ENCODE results near the gene DYNC1H1. TPM values are rescaled to one million over a fixed set of nuclear protein-coding genes. Genes with fewer than 3 reads are reported as not detected.

Gene DYNC1H1
- total RNA-seq, 4 donors from 2014 or later: 261 to 376 (median 317) TPM

- Histone ChIP-seq H3K36me3 (no peaks in the 10 kb centered on the region), H3K27ac (no peak overlapping the region), H3K4me3 (no peak overlapping the region), H3K4me1 (peaks cover 0 to 22% (median 5%) of the 10 kb centered on the region in 3 donors), H3K27me3 (no peaks in the 10 kb centered on the region), H3K9me3 (no peaks in the 10 kb centered on the region)
- intact Hi-C loops (cut with DNase I): loop anchor here (5.0 kb wide), 1 partner anchor 42 kb away; no protein-coding TSS in a partner anchor
- WGBS, 2 donors: 32 to 48% methylated on average over 5 to 6 of the region's 7 CpGs
- no peak for TF ChIP-seq POLR2A (IDR thresholded peaks at IDR 0.05)
- TF ChIP-seq, protein P1, sequence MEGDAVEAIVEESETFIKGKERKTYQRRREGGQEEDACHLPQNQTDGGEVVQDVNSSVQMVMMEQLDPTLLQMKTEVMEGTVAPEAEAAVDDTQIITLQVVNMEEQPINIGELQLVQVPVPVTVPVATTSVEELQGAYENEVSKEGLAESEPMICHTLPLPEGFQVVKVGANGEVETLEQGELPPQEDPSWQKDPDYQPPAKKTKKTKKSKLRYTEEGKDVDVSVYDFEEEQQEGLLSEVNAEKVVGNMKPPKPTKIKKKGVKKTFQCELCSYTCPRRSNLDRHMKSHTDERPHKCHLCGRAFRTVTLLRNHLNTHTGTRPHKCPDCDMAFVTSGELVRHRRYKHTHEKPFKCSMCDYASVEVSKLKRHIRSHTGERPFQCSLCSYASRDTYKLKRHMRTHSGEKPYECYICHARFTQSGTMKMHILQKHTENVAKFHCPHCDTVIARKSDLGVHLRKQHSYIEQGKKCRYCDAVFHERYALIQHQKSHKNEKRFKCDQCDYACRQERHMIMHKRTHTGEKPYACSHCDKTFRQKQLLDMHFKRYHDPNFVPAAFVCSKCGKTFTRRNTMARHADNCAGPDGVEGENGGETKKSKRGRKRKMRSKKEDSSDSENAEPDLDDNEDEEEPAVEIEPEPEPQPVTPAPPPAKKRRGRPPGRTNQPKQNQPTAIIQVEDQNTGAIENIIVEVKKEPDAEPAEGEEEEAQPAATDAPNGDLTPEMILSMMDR (IDR thresholded peaks at IDR 0.05): peak in 1 of 6 experiments; percentile 4
- no peak for DNase-seq
Observed at GRCh38 chr14:102094101-102094500, 129.7 kb downstream of the DYNC1H1 start.

DNA sequence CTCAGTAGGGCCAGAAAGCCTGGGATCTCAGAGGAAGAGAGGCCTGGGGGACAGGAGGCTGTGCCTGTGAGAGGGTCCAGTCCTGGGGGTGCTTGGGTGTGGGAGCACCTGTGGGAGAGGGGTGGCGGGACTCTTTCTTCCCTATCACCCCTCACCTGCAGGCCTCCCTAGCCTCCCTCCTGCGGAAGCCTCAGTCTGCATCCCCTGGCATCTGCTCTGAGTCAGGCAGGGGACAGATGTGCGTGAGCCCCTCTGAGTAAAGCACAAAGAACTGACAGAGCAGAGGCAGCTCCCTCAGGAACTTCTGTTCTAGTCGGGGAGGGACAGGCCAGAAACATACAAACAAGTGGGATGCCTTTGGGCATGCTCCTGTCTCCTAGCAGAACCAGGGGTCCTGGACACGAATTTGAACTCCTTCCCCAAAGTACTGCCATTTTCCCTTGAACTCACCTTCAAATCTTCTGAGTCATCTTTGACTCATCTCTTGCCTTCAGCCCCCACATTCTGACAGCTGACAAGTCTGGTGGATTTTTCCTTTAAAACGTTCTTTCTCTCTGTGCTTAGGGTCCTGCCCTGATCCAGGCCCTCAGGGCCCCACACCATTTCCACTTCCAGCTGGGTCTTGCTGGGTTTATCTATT is 131.0 kb downstream of the DYNC1H1 start:
- H3K27me3 ChIP-seq: no peaks in the 10 kb centered on the region

GRCh38 chr14:102095871-102096568 is 131.6 kb downstream of the DYNC1H1 start:
- Histone ChIP-seq H3K4me1 (peaks cover 0 to 22% (median 5%) of the 10 kb centered on the region in 3 donors), H3K27ac (no peak overlapping the region), H3K27me3 (no peaks in the 10 kb centered on the region), H3K36me3 (no peaks in the 10 kb centered on the region), H3K9me3 (no peaks in the 10 kb centered on the region), H3K4me3 (peak overlapping the region in 1 of 4 donors; percentile 20)
- TF ChIP-seq, protein P1 (IDR thresholded peaks at IDR 0.05): no peak
- no peak for TF ChIP-seq POLR2A (IDR thresholded peaks at IDR 0.05)
- intact Hi-C loops (cut with DNase I): loop anchor here (5.0 kb wide), 1 partner anchor 134 kb away; the partner anchor contains the start of gene DYNC1H1
- DNase-seq: no peak
- 24 to 42% methylated on average over 8 of the region's 8 CpGs for WGBS, 2 donors

More for the DNA sequence above, 131.0 kb downstream of the DYNC1H1 start:
- Histone ChIP-seq H3K4me1 (peaks cover 0 to 22% (median 5%) of the 10 kb centered on the region in 3 donors), H3K4me3 (no peak overlapping the region), H3K9me3 (no peaks in the 10 kb centered on the region), H3K27ac (no peak overlapping the region), H3K36me3 (no peaks in the 10 kb centered on the region)
- DNase-seq: no peak
- intact Hi-C loops (cut with DNase I): loop anchor here (5.0 kb wide), 1 partner anchor 133 kb away; the partner anchor contains the start of gene DYNC1H1
- 41 to 51% methylated on average over 3 to 4 of the region's 6 CpGs for WGBS, 2 donors
- no peak for TF ChIP-seq POLR2A (IDR thresholded peaks at IDR 0.05)
- TF ChIP-seq, protein P1 (IDR thresholded peaks at IDR 0.05): no peak

DNA sequence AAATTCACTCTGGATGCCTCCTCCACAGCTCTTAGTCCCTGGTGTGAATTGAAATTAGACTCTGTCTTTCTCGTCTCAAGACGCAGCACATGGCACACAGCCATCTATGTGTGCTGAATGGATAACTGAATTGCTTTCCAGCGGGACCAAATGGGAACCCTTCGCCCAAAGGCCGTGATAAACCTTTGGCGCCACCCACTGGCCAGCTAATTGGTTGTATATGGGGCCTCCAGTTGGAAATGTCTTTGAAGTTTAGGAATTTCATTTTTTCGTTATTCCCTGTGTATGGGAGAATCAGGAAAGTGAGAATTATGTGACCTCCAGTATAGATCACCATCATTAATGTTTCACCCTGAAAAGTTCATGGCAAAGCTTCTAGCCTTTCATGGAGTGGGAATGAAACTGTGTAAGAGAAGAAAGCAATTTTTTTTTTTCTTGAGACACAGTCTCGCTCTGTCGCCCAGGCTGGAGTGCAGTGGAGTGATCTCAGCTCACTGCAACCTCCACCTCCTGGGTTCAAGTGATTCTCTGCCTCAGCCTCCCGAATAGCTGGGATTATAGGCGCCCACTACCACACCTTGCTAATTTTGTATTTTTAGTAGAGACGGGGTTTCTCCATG is 132.3 kb downstream of the DYNC1H1 start:
- no peak for TF ChIP-seq POLR2A (IDR thresholded peaks at IDR 0.05)
- TF ChIP-seq, protein P1 (IDR thresholded peaks at IDR 0.05): peak; percentile 51 to 84 (median 82)
- peaks cover 0 to 22% (median 5%) of the 10 kb centered on the region in 3 donors for H3K4me1 ChIP-seq
- intact Hi-C loops (cut with DNase I): loop anchor here (5.0 kb wide), 1 partner anchor 134 kb away; the partner anchor contains the start of gene DYNC1H1
- 8 to 24% methylated on average over 8 to 11 of the region's 12 CpGs for WGBS, 2 donors
- H3K36me3 ChIP-seq: no peaks in the 10 kb centered on the region
- peak overlapping the region in 1 of 4 donors; percentile 20 for H3K4me3 ChIP-seq
- no peak for DNase-seq
- no peak overlapping the region for H3K27ac ChIP-seq
- no peaks in the 10 kb centered on the region for H3K9me3 ChIP-seq
- H3K27me3 ChIP-seq: no peaks in the 10 kb centered on the region

Data from esophagus squamous epithelium (tissue), 5 donors.